ENCODE measurements around the gene PIPOX. TPM values are rescaled to one million over a fixed set of nuclear protein-coding genes. Genes with fewer than 3 reads are reported as not detected.

The PIPOX gene
- polyA plus RNA-seq, 4 donors, result 2.9 to 35.4 (median 12.1) TPM

GRCh38 chr17:29024316-29024952 lies 18.5 kb upstream of the PIPOX start:
- Histone ChIP-seq H3K4me1 (ENCODE audit: control insufficient read depth in 3 of 3, insufficient read depth in 2 of 3, low read depth in 1 of 3, low read length in 2 of 3) (peaks cover 0 to 3% (median 0%) of the 10 kb centered on the region in 3 donors), H3K27ac (ENCODE audit: low read depth in 1 of 3, low read length in 2 of 3) (no peak overlapping the region), H3K36me3 (ENCODE audit: control insufficient read depth in 3 of 3, insufficient read depth in 2 of 3, low read depth in 1 of 3, low read length in 3 of 3) (no peaks in the 10 kb centered on the region), H3K27me3 (ENCODE audit: control insufficient read depth in 3 of 3, insufficient read depth in 3 of 3, low read length in 3 of 3) (peaks cover 0 to 46% (median 6%) of the 10 kb centered on the region in 3 donors), H3K4me3 (ENCODE audit: low read depth in 1 of 3, low read length in 3 of 3) (no peak overlapping the region), H3K9me3 (ENCODE audit: control insufficient read depth in 2 of 2, insufficient read depth in 1 of 2, low read depth in 1 of 2, low read length in 1 of 2) (no peaks in the 10 kb centered on the region)
- FAIRE-seq (no peak), DNase-seq (no peak)
- 59 to 73% (median 71%) methylated on average over 6 of the region's 6 CpGs for WGBS, 3 donors

DNA sequence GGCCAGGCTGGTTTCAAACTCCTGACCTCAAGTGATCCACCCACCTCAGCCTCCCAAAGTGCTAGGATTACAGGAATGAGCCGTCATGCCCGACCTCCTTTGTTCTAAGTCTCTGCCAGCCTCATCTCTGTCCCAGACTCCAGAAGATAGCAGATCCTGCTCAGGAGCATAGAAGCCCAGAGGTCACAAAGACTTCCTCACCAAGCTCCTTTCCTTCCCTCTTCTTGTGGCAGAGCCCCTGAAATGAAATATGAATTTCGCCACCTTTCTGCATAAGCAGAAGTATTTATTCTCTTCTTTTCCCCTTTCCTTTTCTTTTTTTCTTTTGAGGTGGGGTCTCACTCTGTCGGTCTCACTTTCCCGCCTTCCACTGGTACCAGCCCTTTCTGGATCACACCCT lies 11.5 kb upstream of the PIPOX start:
- Histone ChIP-seq H3K9me3 (ENCODE audit: control insufficient read depth in 2 of 2, insufficient read depth in 1 of 2, low read depth in 1 of 2, low read length in 1 of 2) (peaks cover 0 to 11% of the 10 kb centered on the region in 2 donors), H3K4me1 (ENCODE audit: control insufficient read depth in 3 of 3, insufficient read depth in 2 of 3, low read depth in 1 of 3, low read length in 2 of 3) (no peaks in the 10 kb centered on the region), H3K36me3 (ENCODE audit: control insufficient read depth in 3 of 3, insufficient read depth in 2 of 3, low read depth in 1 of 3, low read length in 3 of 3) (no peaks in the 10 kb centered on the region), H3K4me3 (ENCODE audit: low read depth in 1 of 3, low read length in 3 of 3) (no peak overlapping the region), H3K27me3 (ENCODE audit: control insufficient read depth in 3 of 3, insufficient read depth in 3 of 3, low read length in 3 of 3) (peaks cover 0 to 47% (median 13%) of the 10 kb centered on the region in 3 donors), H3K27ac (ENCODE audit: low read depth in 1 of 3, low read length in 2 of 3) (no peak overlapping the region)
- no peak for FAIRE-seq
- WGBS, 3 donors, result 41 to 50% (median 47%) methylated on average over 5 of the region's 5 CpGs
- no peak for DNase-seq

GRCh38 chr17:29032013-29032856 lies 10.7 kb upstream of the PIPOX start:
- peaks cover 0 to 11% of the 10 kb centered on the region in 2 donors for H3K9me3 ChIP-seq (ENCODE audit: control insufficient read depth in 2 of 2, insufficient read depth in 1 of 2, low read depth in 1 of 2, low read length in 1 of 2)
- DNase-seq (no peak), FAIRE-seq (no peak)
- no peak overlapping the region for H3K4me3 ChIP-seq (ENCODE audit: low read depth in 1 of 3, low read length in 3 of 3)
- peaks cover 0 to 47% (median 13%) of the 10 kb centered on the region in 3 donors for H3K27me3 ChIP-seq (ENCODE audit: control insufficient read depth in 3 of 3, insufficient read depth in 3 of 3, low read length in 3 of 3)
- H3K27ac ChIP-seq (ENCODE audit: low read depth in 1 of 3, low read length in 2 of 3), result no peak overlapping the region
- 29 to 31% (median 30%) methylated on average over 11 of the region's 11 CpGs for WGBS, 3 donors
- no peaks in the 10 kb centered on the region for H3K36me3 ChIP-seq (ENCODE audit: control insufficient read depth in 3 of 3, insufficient read depth in 2 of 3, low read depth in 1 of 3, low read length in 3 of 3)
- no peaks in the 10 kb centered on the region for H3K4me1 ChIP-seq (ENCODE audit: control insufficient read depth in 3 of 3, insufficient read depth in 2 of 3, low read depth in 1 of 3, low read length in 2 of 3)

DNA sequence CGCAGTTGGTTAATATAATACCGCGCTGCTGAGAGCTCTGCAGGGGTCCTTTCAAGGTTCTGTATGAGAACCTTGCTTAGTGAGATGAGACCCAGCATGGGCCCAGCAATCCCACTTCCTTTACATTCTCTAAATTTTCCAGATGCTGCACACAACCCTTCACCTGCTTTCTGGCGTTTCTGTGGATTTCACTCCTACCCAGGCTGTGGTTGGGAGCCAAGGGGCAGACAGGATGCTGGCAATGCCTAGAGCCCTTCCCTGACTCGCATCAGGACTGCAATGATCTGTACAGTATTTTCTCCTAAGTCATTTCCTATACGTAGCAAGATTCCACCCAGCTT lies 10.1 kb upstream of the PIPOX start:
- Histone ChIP-seq H3K27me3 (ENCODE audit: control insufficient read depth in 3 of 3, insufficient read depth in 3 of 3, low read length in 3 of 3) (peaks cover 0 to 47% (median 13%) of the 10 kb centered on the region in 3 donors), H3K9me3 (ENCODE audit: control insufficient read depth in 2 of 2, insufficient read depth in 1 of 2, low read depth in 1 of 2, low read length in 1 of 2) (peaks cover 0 to 11% of the 10 kb centered on the region in 2 donors), H3K4me1 (ENCODE audit: control insufficient read depth in 3 of 3, insufficient read depth in 2 of 3, low read depth in 1 of 3, low read length in 2 of 3) (no peaks in the 10 kb centered on the region), H3K27ac (ENCODE audit: low read depth in 1 of 3, low read length in 2 of 3) (no peak overlapping the region), H3K36me3 (ENCODE audit: control insufficient read depth in 3 of 3, insufficient read depth in 2 of 3, low read depth in 1 of 3, low read length in 3 of 3) (no peaks in the 10 kb centered on the region), H3K4me3 (ENCODE audit: low read depth in 1 of 3, low read length in 3 of 3) (no peak overlapping the region)
- FAIRE-seq (no peak), DNase-seq (no peak)
- WGBS, 3 donors, result 25 to 34% (median 31%) methylated on average over 6 of the region's 6 CpGs

- DNase-seq, result no peak
- no peak overlapping the region for H3K4me3 ChIP-seq (ENCODE audit: low read depth in 1 of 3, low read length in 3 of 3)
- H3K36me3 ChIP-seq (ENCODE audit: control insufficient read depth in 3 of 3, insufficient read depth in 2 of 3, low read depth in 1 of 3, low read length in 3 of 3), result no peaks in the 10 kb centered on the region
- no peak overlapping the region for H3K27ac ChIP-seq (ENCODE audit: low read depth in 1 of 3, low read length in 2 of 3)
- peaks cover 0 to 52% (median 13%) of the 10 kb centered on the region in 3 donors for H3K27me3 ChIP-seq (ENCODE audit: control insufficient read depth in 3 of 3, insufficient read depth in 3 of 3, low read length in 3 of 3)
- H3K4me1 ChIP-seq (ENCODE audit: control insufficient read depth in 3 of 3, insufficient read depth in 2 of 3, low read depth in 1 of 3, low read length in 2 of 3), result no peaks in the 10 kb centered on the region
- no peak for FAIRE-seq
- WGBS, 3 donors, result 28 to 59% (median 44%) methylated on average over 1 of the region's 1 CpG
- peaks cover 0 to 11% of the 10 kb centered on the region in 2 donors for H3K9me3 ChIP-seq (ENCODE audit: control insufficient read depth in 2 of 2, insufficient read depth in 1 of 2, low read depth in 1 of 2, low read length in 1 of 2)
Observed at GRCh38 chr17:29034510-29034909, 8.4 kb upstream of the PIPOX start.

DNA sequence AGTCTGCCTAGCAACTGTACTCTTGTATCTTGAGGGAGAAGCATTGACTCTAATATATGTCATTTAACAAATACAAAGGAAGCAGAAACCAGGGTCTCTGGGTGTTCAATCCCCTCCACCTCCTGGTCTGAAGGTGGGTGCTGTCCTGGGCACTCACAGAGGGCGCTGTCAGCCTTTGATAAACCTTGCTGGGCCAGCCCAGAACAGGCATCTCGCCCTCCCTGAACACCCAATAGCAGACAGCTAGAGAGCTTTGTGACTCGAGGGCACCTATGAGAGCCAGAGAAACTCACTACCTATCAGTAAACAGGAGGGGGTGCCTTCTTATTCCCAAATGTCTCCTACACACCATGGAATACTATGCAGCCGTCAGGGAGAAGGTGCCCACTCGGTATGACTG lies 6.4 kb upstream of the PIPOX start:
- Histone ChIP-seq H3K36me3 (ENCODE audit: control insufficient read depth in 3 of 3, insufficient read depth in 2 of 3, low read depth in 1 of 3, low read length in 3 of 3) (no peaks in the 10 kb centered on the region), H3K27ac (ENCODE audit: low read depth in 1 of 3, low read length in 2 of 3) (no peak overlapping the region), H3K9me3 (ENCODE audit: control insufficient read depth in 2 of 2, insufficient read depth in 1 of 2, low read depth in 1 of 2, low read length in 1 of 2) (peaks cover 0 to 11% of the 10 kb centered on the region in 2 donors), H3K4me1 (ENCODE audit: control insufficient read depth in 3 of 3, insufficient read depth in 2 of 3, low read depth in 1 of 3, low read length in 2 of 3) (no peaks in the 10 kb centered on the region), H3K27me3 (ENCODE audit: control insufficient read depth in 3 of 3, insufficient read depth in 3 of 3, low read length in 3 of 3) (peaks cover 0 to 45% (median 10%) of the 10 kb centered on the region in 3 donors), H3K4me3 (ENCODE audit: low read depth in 1 of 3, low read length in 3 of 3) (no peak overlapping the region)
- FAIRE-seq (no peak), DNase-seq (no peak)
- 53 to 77% (median 71%) methylated on average over 5 of the region's 5 CpGs for WGBS, 3 donors

DNA sequence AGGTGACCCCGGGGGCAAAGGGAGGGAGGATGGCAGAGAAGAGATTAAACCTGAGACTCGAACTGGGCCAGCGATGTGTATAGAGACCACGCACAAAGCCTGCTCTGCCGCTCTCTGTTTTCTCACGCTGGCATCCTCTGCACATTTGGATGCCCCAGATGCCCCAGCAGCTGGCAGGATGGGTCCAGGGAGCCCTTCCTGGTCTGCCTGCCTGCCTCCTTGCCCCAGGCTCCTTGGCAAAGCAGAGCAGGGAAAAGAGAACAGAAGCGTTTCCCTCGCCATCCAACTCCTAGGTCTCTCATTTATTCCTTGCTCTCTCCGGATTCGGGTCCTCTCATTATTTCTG lies 5.2 kb upstream of the PIPOX start:
- WGBS, 3 donors, result 77 to 79% (median 77%) methylated on average over 10 of the region's 10 CpGs
- H3K4me1 ChIP-seq (ENCODE audit: control insufficient read depth in 3 of 3, insufficient read depth in 2 of 3, low read depth in 1 of 3, low read length in 2 of 3), result peaks cover 0 to 6% (median 2%) of the 10 kb centered on the region in 3 donors
- H3K27me3 ChIP-seq (ENCODE audit: control insufficient read depth in 3 of 3, insufficient read depth in 3 of 3, low read length in 3 of 3), result peaks cover 0 to 34% (median 5%) of the 10 kb centered on the region in 3 donors
- H3K4me3 ChIP-seq (ENCODE audit: low read depth in 1 of 3, low read length in 3 of 3), result no peak overlapping the region
- H3K36me3 ChIP-seq (ENCODE audit: control insufficient read depth in 3 of 3, insufficient read depth in 2 of 3, low read depth in 1 of 3, low read length in 3 of 3), result no peaks in the 10 kb centered on the region
- DNase-seq, result no peak
- H3K9me3 ChIP-seq (ENCODE audit: control insufficient read depth in 2 of 2, insufficient read depth in 1 of 2, low read depth in 1 of 2, low read length in 1 of 2), result peaks cover 0 to 11% of the 10 kb centered on the region in 2 donors
- H3K27ac ChIP-seq (ENCODE audit: low read depth in 1 of 3, low read length in 2 of 3), result no peak overlapping the region
- no peak for FAIRE-seq

DNA sequence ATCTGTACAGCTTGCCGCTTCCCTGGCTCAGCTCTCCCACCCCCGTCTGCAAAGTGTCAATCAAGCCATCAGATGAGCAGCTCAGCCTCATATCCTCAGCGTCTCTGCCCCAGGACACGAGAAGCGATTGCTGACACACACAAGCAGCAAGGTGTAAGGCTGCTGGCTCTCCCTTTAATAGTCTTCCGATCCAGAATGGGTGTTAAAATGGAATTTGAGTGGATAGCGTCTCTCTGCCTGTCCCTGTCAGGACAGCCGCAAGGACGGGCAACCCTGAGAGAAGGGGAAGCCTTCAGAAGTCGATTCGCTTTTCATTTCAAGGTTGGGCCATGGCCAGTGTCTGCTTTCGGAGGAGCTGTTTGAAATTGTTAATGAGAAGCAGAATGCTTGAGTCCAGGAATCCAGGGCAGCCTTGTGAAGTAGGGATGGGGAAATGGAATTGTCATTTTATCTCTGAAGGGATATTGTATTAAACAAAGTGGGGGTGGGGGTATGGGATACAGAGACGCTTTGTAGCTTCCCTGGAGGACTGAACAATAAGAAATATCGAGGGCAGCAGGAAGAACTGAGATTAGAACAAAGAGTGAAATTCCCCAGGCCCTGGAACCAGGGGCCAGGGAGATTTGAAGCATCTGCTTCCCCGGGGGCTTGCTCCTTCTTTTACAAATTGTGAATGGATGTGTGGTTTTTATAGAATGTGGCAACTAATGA lies 4.7 kb upstream of the PIPOX start:
- H3K27ac ChIP-seq (ENCODE audit: low read depth in 1 of 3, low read length in 2 of 3), result no peak overlapping the region
- H3K4me3 ChIP-seq (ENCODE audit: low read depth in 1 of 3, low read length in 3 of 3), result no peak overlapping the region
- DNase-seq (no peak), FAIRE-seq (no peak)
- H3K9me3 ChIP-seq (ENCODE audit: control insufficient read depth in 2 of 2, insufficient read depth in 1 of 2, low read depth in 1 of 2, low read length in 1 of 2), result peaks cover 0 to 11% of the 10 kb centered on the region in 2 donors
- 30 to 42% (median 32%) methylated on average over 15 of the region's 15 CpGs for WGBS, 3 donors
- H3K36me3 ChIP-seq (ENCODE audit: control insufficient read depth in 3 of 3, insufficient read depth in 2 of 3, low read depth in 1 of 3, low read length in 3 of 3), result no peaks in the 10 kb centered on the region
- H3K4me1 ChIP-seq (ENCODE audit: control insufficient read depth in 3 of 3, insufficient read depth in 2 of 3, low read depth in 1 of 3, low read length in 2 of 3), result peaks cover 2 to 12% (median 3%) of the 10 kb centered on the region in 3 donors
- peaks cover 0 to 28% (median 3%) of the 10 kb centered on the region in 3 donors for H3K27me3 ChIP-seq (ENCODE audit: control insufficient read depth in 3 of 3, insufficient read depth in 3 of 3, low read length in 3 of 3)

Measured in small intestine (tissue), 7 donors.